Liver (tissue), 3 donors: Measurements from ENCODE around the gene SPI1.

Source experiments
- EGR1 ChIP-seq, 2 donors: IDR thresholded peaks; 2 replicates each; pipeline ENCODE4 v1.6.1; 2016 to 2018; ENCODE audit warnings: antibody characterized with exemption in 2 of 2, low read depth in 2 of 2
- FOXA2 ChIP-seq: IDR thresholded peaks from 2 replicates; pipeline ENCODE4 v1.6.1; 2016; ENCODE audit warnings: antibody characterized with exemption
- GABPA ChIP-seq, 2 donors: IDR thresholded peaks in 1 of 2; conservative IDR thresholded peaks in 1 of 2; 2 replicates each; pipeline ENCODE4 v1.6.1; 2016; ENCODE audit warnings: antibody characterized with exemption in 2 of 2, mild to moderate bottlenecking in 1 of 2, moderate library complexity in 1 of 2
- JUND ChIP-seq, 2 donors: IDR thresholded peaks; 2 replicates each; pipeline ENCODE4 v1.6.1; 2016; ENCODE audit warnings: antibody characterized with exemption in 2 of 2
- RAD21 ChIP-seq, 2 donors: IDR thresholded peaks; 2 replicates each; pipeline ENCODE4 v1.6.1; 2016; ENCODE audit warnings: antibody characterized with exemption in 2 of 2, mild to moderate bottlenecking in 2 of 2
- RXRA ChIP-seq, 2 donors: IDR thresholded peaks; 2 replicates each; pipeline ENCODE4 v1.6.1; 2017 to 2018; ENCODE audit warnings: antibody characterized with exemption in 2 of 2, mild to moderate bottlenecking in 1 of 2
- SP1 ChIP-seq: IDR thresholded peaks from 2 replicates; pipeline ENCODE4 v1.6.1; 2018; ENCODE audit warnings: antibody characterized with exemption, mild to moderate bottlenecking
- TAF1 ChIP-seq: conservative IDR thresholded peaks from 2 replicates; pipeline ENCODE4 v1.6.1; 2016; ENCODE audit warnings: antibody characterized with exemption, mild to moderate bottlenecking
- YY1 ChIP-seq: IDR thresholded peaks from 2 replicates; pipeline ENCODE4 v1.6.1; 2016; ENCODE audit warnings: antibody characterized with exemption, mild to moderate bottlenecking
- TF ChIP-seq, protein P1 (sequence below): fragments of 150-350 bp; IDR thresholded peaks from 2 replicates; pipeline ENCODE4 v1.5.1; 2017; ENCODE audit warnings: improper control_type of control experiment, low read depth, low read length; ENCODE audit not compliant: missing input control
- TF ChIP-seq, protein P2 (sequence below): IDR thresholded peaks from 2 replicates; pipeline ENCODE4 v1.6.1; 2016; ENCODE audit warnings: antibody characterized with exemption
- TF ChIP-seq, protein P3 (sequence below): IDR thresholded peaks from 2 replicates; pipeline ENCODE4 v1.6.1; 2016; ENCODE audit warnings: antibody characterized with exemption
- TF ChIP-seq, protein P4 (sequence below): IDR thresholded peaks from 2 replicates; pipeline ENCODE4 v1.6.1; 2016; ENCODE audit warnings: antibody characterized with exemption, mild to moderate bottlenecking
- donor health status: healthy.
- donor health status: healthy.

DNA sequence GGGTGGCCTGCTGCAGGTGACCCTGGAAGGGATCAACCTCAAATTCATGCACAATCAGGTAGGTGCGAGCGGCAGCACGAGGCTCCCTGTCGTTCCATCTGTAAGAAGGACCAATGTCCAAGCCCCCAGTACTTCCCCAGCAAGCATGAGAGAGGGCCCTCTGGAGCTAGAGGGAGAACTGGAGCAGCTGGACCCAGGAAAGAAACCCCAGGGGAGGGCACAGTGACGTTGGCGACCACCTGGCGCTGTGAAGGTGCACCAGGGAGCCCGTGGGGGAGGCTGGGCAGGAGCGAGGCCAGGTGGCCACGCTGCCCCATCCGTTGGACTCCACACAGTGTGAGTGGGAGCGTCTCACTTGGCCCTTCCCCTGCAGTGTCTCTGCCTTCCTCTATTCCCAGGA lies 53.8 kb downstream of the SPI1 start:
- TF ChIP-seq YY1 (no peak), FOXA2 (no peak), RAD21 (IDR thresholded peaks at IDR 0.05) (no peak), EGR1 (IDR thresholded peaks at IDR 0.05; ENCODE audit: low read depth in 2 of 2) (no peak), RXRA (IDR thresholded peaks at IDR 0.05) (no peak), GABPA (IDR thresholded peaks at IDR 0.05 in 1 of 2, conservative IDR thresholded peaks at IDR 0.05 in 1 of 2) (no peak), TAF1 (no peak), SP1 (no peak), JUND (IDR thresholded peaks at IDR 0.05) (no peak)
- TF ChIP-seq, protein P1, sequence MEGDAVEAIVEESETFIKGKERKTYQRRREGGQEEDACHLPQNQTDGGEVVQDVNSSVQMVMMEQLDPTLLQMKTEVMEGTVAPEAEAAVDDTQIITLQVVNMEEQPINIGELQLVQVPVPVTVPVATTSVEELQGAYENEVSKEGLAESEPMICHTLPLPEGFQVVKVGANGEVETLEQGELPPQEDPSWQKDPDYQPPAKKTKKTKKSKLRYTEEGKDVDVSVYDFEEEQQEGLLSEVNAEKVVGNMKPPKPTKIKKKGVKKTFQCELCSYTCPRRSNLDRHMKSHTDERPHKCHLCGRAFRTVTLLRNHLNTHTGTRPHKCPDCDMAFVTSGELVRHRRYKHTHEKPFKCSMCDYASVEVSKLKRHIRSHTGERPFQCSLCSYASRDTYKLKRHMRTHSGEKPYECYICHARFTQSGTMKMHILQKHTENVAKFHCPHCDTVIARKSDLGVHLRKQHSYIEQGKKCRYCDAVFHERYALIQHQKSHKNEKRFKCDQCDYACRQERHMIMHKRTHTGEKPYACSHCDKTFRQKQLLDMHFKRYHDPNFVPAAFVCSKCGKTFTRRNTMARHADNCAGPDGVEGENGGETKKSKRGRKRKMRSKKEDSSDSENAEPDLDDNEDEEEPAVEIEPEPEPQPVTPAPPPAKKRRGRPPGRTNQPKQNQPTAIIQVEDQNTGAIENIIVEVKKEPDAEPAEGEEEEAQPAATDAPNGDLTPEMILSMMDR = no peak
- TF ChIP-seq, protein P2, sequence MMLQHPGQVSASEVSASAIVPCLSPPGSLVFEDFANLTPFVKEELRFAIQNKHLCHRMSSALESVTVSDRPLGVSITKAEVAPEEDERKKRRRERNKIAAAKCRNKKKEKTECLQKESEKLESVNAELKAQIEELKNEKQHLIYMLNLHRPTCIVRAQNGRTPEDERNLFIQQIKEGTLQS = no peak
- TF ChIP-seq, protein P3, sequence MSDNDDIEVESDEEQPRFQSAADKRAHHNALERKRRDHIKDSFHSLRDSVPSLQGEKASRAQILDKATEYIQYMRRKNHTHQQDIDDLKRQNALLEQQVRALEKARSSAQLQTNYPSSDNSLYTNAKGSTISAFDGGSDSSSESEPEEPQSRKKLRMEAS = no peak
- TF ChIP-seq, protein P4, sequence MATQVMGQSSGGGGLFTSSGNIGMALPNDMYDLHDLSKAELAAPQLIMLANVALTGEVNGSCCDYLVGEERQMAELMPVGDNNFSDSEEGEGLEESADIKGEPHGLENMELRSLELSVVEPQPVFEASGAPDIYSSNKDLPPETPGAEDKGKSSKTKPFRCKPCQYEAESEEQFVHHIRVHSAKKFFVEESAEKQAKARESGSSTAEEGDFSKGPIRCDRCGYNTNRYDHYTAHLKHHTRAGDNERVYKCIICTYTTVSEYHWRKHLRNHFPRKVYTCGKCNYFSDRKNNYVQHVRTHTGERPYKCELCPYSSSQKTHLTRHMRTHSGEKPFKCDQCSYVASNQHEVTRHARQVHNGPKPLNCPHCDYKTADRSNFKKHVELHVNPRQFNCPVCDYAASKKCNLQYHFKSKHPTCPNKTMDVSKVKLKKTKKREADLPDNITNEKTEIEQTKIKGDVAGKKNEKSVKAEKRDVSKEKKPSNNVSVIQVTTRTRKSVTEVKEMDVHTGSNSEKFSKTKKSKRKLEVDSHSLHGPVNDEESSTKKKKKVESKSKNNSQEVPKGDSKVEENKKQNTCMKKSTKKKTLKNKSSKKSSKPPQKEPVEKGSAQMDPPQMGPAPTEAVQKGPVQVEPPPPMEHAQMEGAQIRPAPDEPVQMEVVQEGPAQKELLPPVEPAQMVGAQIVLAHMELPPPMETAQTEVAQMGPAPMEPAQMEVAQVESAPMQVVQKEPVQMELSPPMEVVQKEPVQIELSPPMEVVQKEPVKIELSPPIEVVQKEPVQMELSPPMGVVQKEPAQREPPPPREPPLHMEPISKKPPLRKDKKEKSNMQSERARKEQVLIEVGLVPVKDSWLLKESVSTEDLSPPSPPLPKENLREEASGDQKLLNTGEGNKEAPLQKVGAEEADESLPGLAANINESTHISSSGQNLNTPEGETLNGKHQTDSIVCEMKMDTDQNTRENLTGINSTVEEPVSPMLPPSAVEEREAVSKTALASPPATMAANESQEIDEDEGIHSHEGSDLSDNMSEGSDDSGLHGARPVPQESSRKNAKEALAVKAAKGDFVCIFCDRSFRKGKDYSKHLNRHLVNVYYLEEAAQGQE = no peak
